K562 (cell line): ENCODE measurements around the gene NELFA. TPM values are rescaled to one million over a fixed set of nuclear protein-coding genes. Genes with fewer than 3 reads are reported as not detected.

Experiments
- DPF2 ChIP-seq: fragments of 450-650 bp; IDR thresholded peaks from 2 replicates; pipeline ENCODE4 v1.6.1; 2016
- JUNB ChIP-seq: fragments of 450-650 bp; formaldehyde crosslinking; conservative IDR thresholded peaks from 2 replicates; pipeline ENCODE4 v1.4.0; 2020; ENCODE audit warnings: mild to moderate bottlenecking
- MEF2D ChIP-seq: conservative IDR thresholded peaks from 2 replicates; pipeline ENCODE4 v1.6.1; 2016; ENCODE audit warnings: low read depth, missing genetic modification characterization, missing compliant biosample characterization
- MYBL2 ChIP-seq, 2 experiments: fragments of 450-650 bp in 1 of 2; sonication (generic) in 1 of 2; formaldehyde crosslinking in 1 of 2; IDR thresholded peaks; 2 replicates each; pipeline versions ENCODE4 v1.6.1 to v1.8.1; 2017 to 2022; ENCODE audit warnings: borderline replicate concordance in 1 of 2, inconsistent platforms in 1 of 2, low read depth in 1 of 2, mild to moderate bottlenecking in 1 of 2, missing genetic modification reagents in 1 of 2, moderate library complexity in 1 of 2
- RUNX1 ChIP-seq: sonication (generic); IDR thresholded peaks from 2 replicates; pipeline ENCODE4 v1.6.1; 2016; ENCODE audit warnings: antibody characterized with exemption, low read depth
- TBL1XR1 ChIP-seq, 2 experiments: IDR thresholded peaks; 2 replicates each; pipeline ENCODE4 v1.6.1; 2012; ENCODE audit warnings: improper control_type of control experiment in 2 of 2, low read length in 2 of 2, mild to moderate bottlenecking in 1 of 2
- ZBTB11 ChIP-seq, 3 experiments: fragments of 200-800 bp in 1 of 3; fragments of 250-450 bp in 1 of 3; fragments of 450-650 bp in 1 of 3; sonication (Bioruptor Pico) in 1 of 3; sonication (Bioruptor generic) in 1 of 3; formaldehyde crosslinking in 1 of 3; IDR thresholded peaks; 2 replicates each; pipeline versions ENCODE4 v1.6.1 to v1.8.0; 2016 to 2022; ENCODE audit warnings: mild to moderate bottlenecking in 2 of 3, missing genetic modification characterization in 2 of 3, missing compliant biosample characterization in 1 of 3, moderate library complexity in 1 of 3
- ZBTB9 ChIP-seq: fragments of 450-650 bp; formaldehyde crosslinking; IDR thresholded peaks from 2 replicates; pipeline ENCODE4 v1.4.0; 2020; ENCODE audit warnings: mild to moderate bottlenecking, moderate library complexity
- ZNF263 ChIP-seq: sonication (generic); formaldehyde crosslinking; IDR thresholded peaks from 2 replicates; pipeline ENCODE4 v1.8.0; 2022; ENCODE audit warnings: mild to moderate bottlenecking, missing genetic modification reagents, borderline replicate concordance
- ZNF655 ChIP-seq: fragments of 250-450 bp; sonication (Bioruptor Pico); IDR thresholded peaks from 2 replicates; pipeline ENCODE4 v1.5.0; 2021
- polyA plus RNA-seq, 8 experiments: library from polyadenylated mRNA; depleted of rRNA in 4 of 8; stranded (reverse) in 5 of 8; unstranded in 3 of 8; fragments of >200 nt; fragmentation: Nextera tagmentation in 2 of 8; fragmentation: Illumina TruSeq in 1 of 8; extraction: Ambion mirVana in 2 of 8; extraction: Trizol in 1 of 8; gene quantifications; 2 replicates each; pipeline versions ENCODE4 v1.2.1 to v1.2.3, GENCODE V29; 2011 to 2014; ENCODE audit warnings: inconsistent platforms in 1 of 8, missing spikeins in 1 of 8
- total RNA-seq, 7 experiments: library from RNA; depleted of rRNA in 6 of 7; stranded (reverse); fragments of >200 nt in 6 of 7; fragmentation: Illumina TruSeq in 2 of 7; extraction: Trizol in 2 of 7; gene quantifications; 2 replicates each; pipeline versions ENCODE4 v1.2.1 to v1.2.3, GENCODE V29; 2011 to 2021; ENCODE audit warnings: low replicate concordance in 1 of 7

Gene NELFA
- total and polyA plus RNA-seq, 9 of the 15 experiments (the other 6 are each of a cell fraction or from before 2014, with no cell fraction given): 0.76 to 59.6 (median 14.8) TPM

GRCh38 chr4:2041239-2042130, 32.7 kb upstream of the NELFA start (continued):
- TF ChIP-seq ZNF263 (CRISPR knock-in tag) (no peak), MYBL2 (IDR thresholded peaks at IDR 0.05; ENCODE audit: low read depth) (no peak), MYBL2 (CRISPR knock-in tag; IDR thresholded peaks at IDR 0.05; ENCODE audit: borderline replicate concordance) (no peak), TBL1XR1 (IDR thresholded peaks at IDR 0.05; ENCODE audit: low read length in 2 of 2) (no peak), RUNX1 (no peak), JUNB (CRISPR knock-in tag) (no peak), DPF2 (no peak), MEF2D (tag) (no peak), ZBTB9 (CRISPR knock-in tag) (no peak), ZNF655 (CRISPR knock-in tag) (no peak), ZBTB11 (CRISPR knock-in tag; IDR thresholded peaks at IDR 0.05) (peak; percentile 76 to 93 (median 83); a peak in 5 of 6 replicates)
